Spinal cord (tissue), 10 donors: ENCODE data around the gene EXOSC2. TPM values are rescaled to one million over a fixed set of nuclear protein-coding genes. Genes with fewer than 3 reads are reported as not detected.

ENCODE experiments used
- DNase-seq, 6 donors: peaks; one replicate each; pipeline versions ENCODE4 v3.0.0 to v3.0.0-alpha.2; 2013 to 2015; ENCODE audit warnings: low spot score in 6 of 6, low read depth in 4 of 6
- H3K27ac ChIP-seq: one replicate; pipeline ENCODE4 v1.5.1; 2013; ENCODE audit warnings: low read depth, low read length, control low read depth
- H3K27me3 ChIP-seq: one replicate; pipeline ENCODE4 v1.6.1; 2013; ENCODE audit warnings: low read length; ENCODE audit not compliant: control insufficient read depth, insufficient read depth
- H3K36me3 ChIP-seq: one replicate; pipeline ENCODE4 v1.6.1; 2013; ENCODE audit warnings: low read length; ENCODE audit not compliant: control insufficient read depth, insufficient read depth
- H3K4me1 ChIP-seq: one replicate; pipeline ENCODE4 v1.6.1; 2013; ENCODE audit warnings: low read length; ENCODE audit not compliant: control insufficient read depth, insufficient read depth
- H3K4me3 ChIP-seq: one replicate; pipeline ENCODE4 v1.5.1; 2013; ENCODE audit warnings: low read depth, low read length, control low read depth
- H3K9me3 ChIP-seq: one replicate; pipeline ENCODE4 v1.6.1; 2013; ENCODE audit warnings: low read length; ENCODE audit not compliant: control insufficient read depth, insufficient read depth
- WGBS: methylation state at CpG from one replicate; pipeline ENCODE4 v1.1.5; 2013; ENCODE audit warnings: missing lambda C conversion rate; ENCODE audit not compliant: insufficient coverage; 5-methylcytosine and 5-hydroxymethylcytosine counted together
- polyA plus RNA-seq, 2 donors: library from polyadenylated mRNA; unstranded; fragments of 120-200 nt; gene quantifications; one replicate each; pipeline ENCODE4 v1.2.1, GENCODE V29; 2013; ENCODE audit not compliant: insufficient read length in 2 of 2
- total RNA-seq, 2 donors: library from RNA; depleted of rRNA in 1 of 2; stranded (reverse); fragments of 120-200 nt in 1 of 2; fragments of >200 nt in 1 of 2; gene quantifications; one replicate each; pipeline versions ENCODE4 v1.2.3 to v1.2.4, GENCODE V29; 2013 to 2014
- donor health status: healthy.

The EXOSC2 gene
- total and polyA plus RNA-seq, 4 donors, result 26.7 to 46.1 (median 32.4) TPM

DNA sequence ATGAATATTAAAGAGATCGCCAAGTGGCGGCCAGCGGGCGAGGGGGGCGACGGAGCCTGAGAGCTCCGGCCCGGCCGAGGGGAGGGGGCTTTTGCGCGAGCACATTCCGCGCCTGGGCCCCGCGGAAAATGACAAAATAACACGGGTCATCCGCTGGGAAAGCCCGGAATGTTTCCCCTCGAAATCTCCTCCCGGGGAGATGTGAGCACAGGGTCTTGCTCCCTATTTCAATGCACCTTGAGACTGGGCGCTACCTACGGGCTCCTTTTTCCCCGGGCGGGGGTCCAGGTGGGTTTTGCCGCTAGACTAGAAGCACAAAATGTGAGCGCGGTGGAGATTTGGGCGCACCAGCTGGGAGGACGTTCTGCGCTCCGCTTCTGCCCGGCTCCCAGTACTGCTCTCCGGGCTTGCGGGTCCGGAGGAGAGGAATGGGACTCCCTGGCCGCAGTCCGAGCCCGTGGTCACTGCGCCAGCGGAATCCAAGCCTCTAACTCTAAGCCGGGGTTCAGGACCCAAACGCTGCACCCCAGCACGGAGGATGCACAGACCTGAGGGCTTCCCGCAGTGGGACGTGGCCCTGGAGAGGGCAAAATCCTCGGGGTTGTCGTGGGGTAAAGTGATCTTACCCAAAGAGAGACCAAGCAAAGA lies 32.0 kb upstream of the EXOSC2 start:
- DNase-seq, result no peak
- peaks cover 71% of the 10 kb centered on the region for H3K4me1 ChIP-seq
- WGBS, result under 1% methylated on average over 43 of the region's 47 CpGs
- H3K27me3 ChIP-seq, result peaks cover 98% of the 10 kb centered on the region
- H3K27ac ChIP-seq, result no peak overlapping the region
- no peak overlapping the region for H3K4me3 ChIP-seq
- no peaks in the 10 kb centered on the region for H3K9me3 ChIP-seq
- no peaks in the 10 kb centered on the region for H3K36me3 ChIP-seq

DNA sequence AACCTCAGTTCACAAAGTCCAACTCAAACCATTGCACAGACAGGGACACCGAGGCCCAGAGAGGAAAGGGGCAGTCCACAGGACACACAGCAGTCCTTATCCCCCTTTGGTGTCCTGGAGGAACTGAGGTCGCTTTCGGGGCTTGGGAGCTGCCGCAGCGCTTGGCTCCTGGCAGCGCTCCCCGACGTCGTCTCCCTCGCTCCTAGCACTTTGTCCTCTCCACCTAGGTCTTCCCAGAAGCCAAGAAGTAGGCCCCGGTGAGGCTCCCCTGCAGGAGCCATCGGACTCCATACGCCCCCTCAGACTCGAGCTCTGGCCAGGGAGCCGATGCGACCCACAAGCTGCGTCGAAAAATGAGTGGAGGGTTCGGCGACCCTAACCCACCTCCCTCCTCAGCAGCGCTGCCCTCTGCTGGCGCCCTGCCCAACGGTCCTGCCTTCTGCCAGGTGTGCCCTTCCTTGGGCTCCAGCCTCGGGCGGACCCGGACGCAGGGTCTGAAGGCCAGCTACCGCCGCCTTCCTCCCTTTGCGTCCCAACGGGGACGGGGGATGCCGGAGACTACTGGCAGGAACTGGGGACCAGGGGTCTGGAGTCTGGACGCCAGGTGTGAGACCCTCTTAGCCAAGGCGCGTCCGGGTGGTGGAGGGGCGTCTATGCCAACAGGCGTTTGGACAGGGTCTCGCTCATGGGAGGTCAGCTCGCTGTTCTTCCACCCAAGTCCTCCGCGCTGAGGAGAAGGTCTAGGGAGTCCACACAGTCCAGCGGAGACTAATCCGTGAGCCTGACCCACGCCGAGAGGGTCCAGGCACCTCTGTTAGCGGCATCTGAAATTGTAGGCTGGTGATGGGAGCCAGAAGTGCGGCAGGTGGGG lies 31.2 kb upstream of the EXOSC2 start:
- no peak for DNase-seq
- H3K27me3 ChIP-seq, result peaks cover 98% of the 10 kb centered on the region
- H3K36me3 ChIP-seq, result no peaks in the 10 kb centered on the region
- H3K9me3 ChIP-seq, result no peaks in the 10 kb centered on the region
- WGBS, result 6% methylated on average over 44 of the region's 49 CpGs
- no peak overlapping the region for H3K27ac ChIP-seq
- peaks cover 76% of the 10 kb centered on the region for H3K4me1 ChIP-seq
- no peak overlapping the region for H3K4me3 ChIP-seq

DNA sequence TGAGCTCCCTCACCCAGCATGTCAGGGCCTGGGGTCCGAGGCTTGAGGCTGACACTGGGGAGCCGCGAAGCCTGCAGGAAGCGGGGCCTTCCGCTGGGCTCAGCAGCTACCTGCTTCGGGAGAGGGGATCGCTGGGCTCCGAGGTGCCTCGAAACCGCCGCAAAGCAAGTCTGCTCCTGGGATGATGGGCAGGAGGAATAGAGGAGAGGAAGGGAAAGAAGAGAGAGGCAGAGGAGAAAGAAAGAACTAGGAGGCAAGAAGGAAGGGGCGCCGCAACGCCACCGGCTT lies 30.7 kb upstream of the EXOSC2 start:
- 3% methylated on average over 15 of the region's 15 CpGs for WGBS
- Histone ChIP-seq H3K27ac (no peak overlapping the region), H3K4me1 (peaks cover 76% of the 10 kb centered on the region), H3K27me3 (peaks cover 98% of the 10 kb centered on the region), H3K36me3 (no peaks in the 10 kb centered on the region), H3K9me3 (no peaks in the 10 kb centered on the region), H3K4me3 (no peak overlapping the region)
- no peak for DNase-seq

DNA sequence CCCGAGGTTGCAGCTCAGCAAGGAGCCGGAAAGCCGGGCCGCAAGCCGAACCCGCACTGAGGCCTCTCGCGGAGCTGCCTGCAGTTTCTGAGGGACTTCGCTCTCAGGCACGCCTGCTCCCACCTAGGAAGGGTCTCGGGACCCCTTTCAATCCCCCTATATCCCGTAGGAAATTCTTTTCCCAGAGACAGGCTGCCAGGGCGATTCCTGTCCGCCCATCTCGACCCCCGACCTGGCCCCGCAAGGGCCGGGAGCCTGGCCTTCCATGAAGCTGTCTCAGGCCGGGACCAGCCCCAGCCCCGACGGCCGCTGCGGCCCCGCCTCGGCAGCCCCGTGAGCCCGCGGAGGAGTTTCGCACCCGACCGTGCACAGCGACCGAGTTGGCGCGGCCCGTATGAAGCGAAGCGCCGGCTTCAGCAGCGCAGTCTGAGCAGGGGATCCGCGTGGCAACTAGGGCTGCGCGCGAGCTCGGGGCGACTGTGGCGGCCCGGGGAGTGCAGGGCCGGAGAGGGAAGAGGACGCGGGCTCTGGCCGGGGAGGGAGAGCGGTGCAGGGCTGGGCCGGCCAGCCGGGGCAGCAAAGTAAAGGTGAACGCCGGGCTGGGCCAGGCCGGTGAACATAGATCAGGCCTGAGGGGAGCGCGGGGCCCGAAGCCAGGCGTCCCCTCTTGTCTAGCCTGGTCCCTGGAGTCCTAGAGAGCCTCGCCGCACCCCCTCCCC lies 30.2 kb upstream of the EXOSC2 start:
- H3K4me3 ChIP-seq, result no peak overlapping the region
- H3K4me1 ChIP-seq, result peaks cover 76% of the 10 kb centered on the region
- peak in 1 of 6 donors; percentile 53 for DNase-seq
- H3K9me3 ChIP-seq, result no peaks in the 10 kb centered on the region
- H3K27ac ChIP-seq, result no peak overlapping the region
- peaks cover 98% of the 10 kb centered on the region for H3K27me3 ChIP-seq
- WGBS, result 1% methylated on average over 63 of the region's 65 CpGs
- no peaks in the 10 kb centered on the region for H3K36me3 ChIP-seq

DNA sequence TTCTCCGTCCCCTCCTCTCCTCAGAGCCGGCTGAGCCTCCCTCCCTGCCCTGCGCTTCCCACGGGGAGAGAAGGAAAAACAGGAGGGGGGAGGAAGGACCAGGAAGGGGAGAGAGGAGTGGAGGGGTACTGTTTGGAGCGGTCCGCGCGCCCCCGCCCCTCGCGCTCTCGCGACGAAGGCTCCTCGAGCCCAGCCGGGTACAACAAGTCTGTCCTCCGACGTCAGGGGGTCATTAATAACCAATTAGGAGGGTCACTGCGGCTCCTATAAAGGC lies 29.7 kb upstream of the EXOSC2 start:
- H3K4me1 ChIP-seq, result peaks cover 75% of the 10 kb centered on the region
- DNase-seq, result no peak
- no peak overlapping the region for H3K4me3 ChIP-seq

DNA sequence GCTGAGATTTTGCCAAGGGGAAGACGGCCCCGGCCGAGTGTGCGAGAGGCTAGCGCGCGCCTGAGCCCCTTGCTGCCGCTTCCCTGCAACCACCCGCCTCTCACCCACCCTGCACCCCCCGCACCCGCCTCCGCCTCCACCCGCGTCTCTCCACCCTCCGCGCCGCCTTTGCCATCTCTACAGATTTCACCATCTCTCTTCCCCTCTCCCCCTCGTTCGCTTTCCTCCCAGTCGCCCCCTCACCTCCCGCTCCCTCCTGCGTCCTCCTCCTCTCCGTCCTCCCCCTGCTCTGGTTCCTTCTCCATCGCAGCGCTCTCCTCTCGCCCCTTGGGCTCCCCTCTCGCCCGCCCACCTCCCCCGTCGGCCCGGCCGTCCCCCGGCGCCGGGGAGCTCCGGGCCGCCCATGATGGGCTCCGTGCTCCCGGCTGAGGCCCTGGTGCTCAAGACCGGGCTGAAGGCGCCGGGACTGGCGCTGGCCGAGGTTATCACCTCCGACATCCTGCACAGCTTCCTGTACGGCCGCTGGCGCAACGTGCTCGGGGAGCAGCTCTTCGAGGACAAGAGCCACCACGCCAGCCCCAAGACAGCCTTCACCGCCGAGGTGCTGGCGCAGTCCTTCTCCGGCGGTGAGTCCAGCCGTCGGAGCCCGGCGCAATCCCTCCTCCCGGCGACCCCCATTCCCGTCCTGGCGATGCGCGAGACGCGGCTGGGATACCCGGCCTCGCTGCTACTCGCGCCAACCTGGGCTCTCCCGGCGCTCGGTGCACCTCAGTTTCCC lies 29.1 kb upstream of the EXOSC2 start, which contains the start of gene PRDM12:
Gene PRDM12, plus strand, starts transcription at position 344 of the 778 bp plus-strand sequence. Its CDS starts 60 bp downstream, at position 404.
- Histone ChIP-seq H3K4me3 (no peak within 1 kb of the TSS), H3K36me3 (no peaks in the 10 kb centered on the region), H3K27me3 (peaks cover 93% of the 10 kb centered on the region), H3K9me3 (no peaks in the 10 kb centered on the region), H3K27ac (no peak within 1 kb of the TSS), H3K4me1 (peaks cover 70% of the 10 kb centered on the region)
- under 1% methylated on average over 74 of the region's 76 CpGs for WGBS
- DNase-seq, result peak in 2 of 6 donors; percentile 17 to 20

More for the DNA sequence above, 29.7 kb upstream of the EXOSC2 start:
- Histone ChIP-seq H3K36me3 (no peaks in the 10 kb centered on the region), H3K9me3 (no peaks in the 10 kb centered on the region), H3K27ac (no peak overlapping the region), H3K27me3 (peaks cover 98% of the 10 kb centered on the region)
- 1% methylated on average over 16 of the region's 19 CpGs for WGBS

DNA sequence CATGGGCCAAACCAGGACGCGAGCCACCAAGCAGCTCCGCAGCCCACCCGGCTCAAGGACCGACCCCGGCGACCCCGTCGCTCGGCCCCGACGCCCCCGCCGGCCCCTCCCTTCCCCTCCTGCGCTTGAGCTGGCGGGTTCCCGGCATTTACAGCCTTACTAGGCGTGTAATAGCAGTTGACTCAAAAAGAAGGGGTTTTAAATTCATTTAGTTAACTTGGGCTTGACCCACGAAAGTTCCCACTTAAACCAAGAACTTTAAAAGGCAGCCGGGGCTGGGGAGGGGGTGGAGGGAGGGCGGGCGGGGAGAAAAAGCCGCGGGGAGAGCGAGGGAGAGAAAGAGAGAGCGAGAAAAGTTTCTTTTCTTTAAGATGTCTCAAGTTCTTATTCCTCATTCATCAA lies 28.6 kb upstream of the EXOSC2 start:
- DNase-seq, result peak in 1 of 6 donors; percentile 14
- no peak overlapping the region for H3K4me3 ChIP-seq

DNA sequence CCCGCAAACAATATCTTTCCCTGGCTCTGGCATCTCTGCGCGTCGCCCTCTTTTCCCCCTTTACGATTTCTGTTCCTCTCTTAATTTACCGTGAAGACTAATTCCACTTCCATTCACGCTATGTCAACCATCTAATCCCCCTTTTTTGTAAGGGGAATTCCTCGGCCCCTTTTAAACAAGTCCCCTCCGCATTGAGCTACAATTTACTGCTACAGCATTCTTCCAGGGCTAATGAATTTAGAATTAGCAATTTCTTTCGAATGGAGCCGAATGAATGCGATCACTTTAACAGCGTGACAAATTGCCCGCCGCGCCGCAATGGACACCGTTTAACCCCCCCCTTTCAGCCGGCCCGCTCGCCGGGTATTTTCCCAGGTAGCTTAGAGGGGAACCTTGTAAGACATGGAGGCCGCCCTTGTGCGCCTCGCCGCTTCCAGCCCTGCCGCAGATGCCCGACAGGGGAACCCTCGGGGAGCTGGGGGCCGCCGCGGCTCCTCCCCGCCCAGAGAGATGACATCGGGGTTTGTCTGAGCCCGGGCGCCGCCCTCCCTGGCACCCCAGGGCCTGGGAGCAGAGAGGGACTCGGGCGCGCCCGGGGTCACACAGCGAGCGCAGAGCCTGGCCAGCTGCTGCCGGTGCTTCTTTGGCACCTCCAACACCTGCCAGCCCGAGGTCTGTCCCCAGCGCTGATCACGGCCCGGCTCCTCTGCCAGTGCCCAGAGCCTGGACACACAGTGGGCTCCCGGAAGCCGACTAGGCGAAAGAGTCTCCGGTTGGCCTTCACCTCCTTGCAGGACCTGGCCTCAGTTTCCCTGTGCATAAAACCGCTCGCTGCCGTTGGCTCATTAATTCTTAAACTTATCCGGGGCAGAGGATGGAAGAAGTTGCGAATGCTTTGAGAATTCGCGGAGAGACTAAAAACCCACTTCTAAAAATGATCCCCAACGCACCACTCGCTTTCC lies 27.9 kb upstream of the EXOSC2 start:
- DNase-seq, result peak in 2 of 6 donors; percentile 50 to 76
- Histone ChIP-seq H3K27ac (no peak overlapping the region), H3K36me3 (no peaks in the 10 kb centered on the region), H3K4me3 (no peak overlapping the region), H3K27me3 (peaks cover 85% of the 10 kb centered on the region), H3K9me3 (no peaks in the 10 kb centered on the region), H3K4me1 (peaks cover 59% of the 10 kb centered on the region)
- WGBS, result 2% methylated on average over 58 of the region's 61 CpGs

More for the DNA sequence above, 28.6 kb upstream of the EXOSC2 start:
- Histone ChIP-seq H3K36me3 (no peaks in the 10 kb centered on the region), H3K27me3 (peaks cover 89% of the 10 kb centered on the region), H3K27ac (no peak overlapping the region), H3K4me1 (peaks cover 66% of the 10 kb centered on the region), H3K9me3 (no peaks in the 10 kb centered on the region)
- WGBS, result 0% methylated on average over 10 of the region's 26 CpGs
